HG02884 (cell line): Measurements from ENCODE around the gene LRRC8B.
"Not testable (repeated sequence)": the region's sequence is repeated elsewhere in the genome, so short reads cannot be mapped to it uniquely, and the experiment has no call there.

Experiments
- ATAC-seq: cut with Tn5 transposase; IDR thresholded peaks from one replicate; pipeline ENCODE4 v1.9.1; 2021; ENCODE audit warnings: mild to moderate bottlenecking, moderate library complexity; ENCODE audit not compliant: unreplicated experiment

LRRC8B gene

GRCh38 chr1:89523572-89524368 lies 859 bp upstream of the LRRC8B start:
- ATAC-seq, result peak; percentile 21

GRCh38 chr1:89525169-89525855 lies 683 bp downstream of the LRRC8B start:
- peak; percentile 22 for ATAC-seq

GRCh38 chr1:89527256-89527655 lies 2.6 kb downstream of the LRRC8B start:
- no peak for ATAC-seq

GRCh38 chr1:89527750-89528381 lies 3.2 kb downstream of the LRRC8B start:
- ATAC-seq, result no peak

- no peak for ATAC-seq
These were observed 3.8 kb downstream of the LRRC8B start for GRCh38 chr1:89528382-89528780.

GRCh38 chr1:89529196-89529595 lies 4.6 kb downstream of the LRRC8B start:
- no peak for ATAC-seq

GRCh38 chr1:89530444-89531089 lies 5.9 kb downstream of the LRRC8B start:
- ATAC-seq, result no peak

- ATAC-seq, result no peak
These were observed 7.0 kb downstream of the LRRC8B start for GRCh38 chr1:89531480-89532139.

GRCh38 chr1:89532228-89532627 lies 7.6 kb downstream of the LRRC8B start:
- ATAC-seq, result no peak

- no peak for ATAC-seq
These were observed 8.2 kb downstream of the LRRC8B start for GRCh38 chr1:89532866-89533265.

GRCh38 chr1:89535537-89535936 lies 10.9 kb downstream of the LRRC8B start:
- ATAC-seq, result no peak

- ATAC-seq, result no peak
These were observed 12.1 kb downstream of the LRRC8B start for GRCh38 chr1:89536555-89537341.

GRCh38 chr1:89538361-89538760 lies 13.7 kb downstream of the LRRC8B start:
- ATAC-seq, result no peak

GRCh38 chr1:89539128-89539527 lies 14.5 kb downstream of the LRRC8B start:
- ATAC-seq, result no peak

- no peak for ATAC-seq
These were observed 15.9 kb downstream of the LRRC8B start for GRCh38 chr1:89540406-89540970.

- no peak for ATAC-seq
These were observed 17.7 kb downstream of the LRRC8B start for GRCh38 chr1:89542345-89542744.

- not testable (repeated sequence) for ATAC-seq
These were observed 19.0 kb downstream of the LRRC8B start for GRCh38 chr1:89543632-89544031.

- peak; percentile 35 for ATAC-seq
These were observed 20.8 kb downstream of the LRRC8B start for GRCh38 chr1:89545264-89546038.
